Spleen (tissue), 7 donors: Measurements from ENCODE around the gene SORCS3.

Source experiments
- CTCF ChIP-seq, 11 experiments: fragments of 200-600 bp in 7 of 11; fragments of 450-650 bp in 4 of 11; sonication (generic) in 4 of 11; IDR thresholded peaks in 8 of 11; conservative IDR thresholded peaks in 3 of 11; 1 replicate in 7 of 11; 2 replicates in 4 of 11; pipeline versions ENCODE4 v1.4.0 to v1.8.0; 2016 to 2021; ENCODE audit warnings: antibody characterized with exemption in 11 of 11, inconsistent platforms in 4 of 11, mild to moderate bottlenecking in 1 of 11
- POLR2A ChIP-seq, 3 donors: fragments of 450-650 bp; IDR thresholded peaks; one replicate each; pipeline ENCODE4 v1.5.1; 2017; ENCODE audit warnings: antibody characterized with exemption in 3 of 3, mild to moderate bottlenecking in 1 of 3
- donor health status: DM: no; HTN: no; CAD: no; lungs with moderate emphysema.
- donor health status: DM: no; HTN: no; CAD: no.
- donor health status: DM: no; HTN: no; CAD: no.

- no peak for TF ChIP-seq CTCF (IDR thresholded peaks at IDR 0.05 in 8 of 11, conservative IDR thresholded peaks at IDR 0.05 in 3 of 11)
- TF ChIP-seq POLR2A (IDR thresholded peaks at IDR 0.05), result no peak
These were observed 23.3 kb upstream of the SORCS3 start for GRCh38 chr10:104617831-104618230.
